ENCODE results near the gene TTL. TPM values are rescaled to one million over a fixed set of nuclear protein-coding genes. Genes with fewer than 3 reads are reported as not detected.
"Not testable (repeated sequence)": the region's sequence is repeated elsewhere in the genome, so short reads cannot be mapped to it uniquely, and the experiment has no call there.

TTL gene
- 26.6 and 27.3 TPM in 2 replicates for polyA plus RNA-seq (2011; rRNA removed)
- 35.7 and 37.5 TPM in 2 replicates for polyA minus RNA-seq (2011; rRNA and poly(A)+ RNA removed)

GRCh38 chr2:112481528-112482233 is at the start of gene TTL:
Gene TTL (plus strand): TSS chr2:112482156. CDS start chr2:112482345, 189 bp downstream.
- POLR2A ChIA-PET: no interaction called here

GRCh38 chr2:112432390-112432734 is 49.6 kb upstream of the TTL start:
- POLR2A ChIA-PET; H3K27ac ChIP-seq (ENCODE audit: low read depth, low read length); CTCF ChIA-PET; H3K4me3 ChIP-seq (ENCODE audit: low read depth, low read length); H3K9me3 ChIP-seq (ENCODE audit: control insufficient read depth, insufficient read depth, low read length); H3K27me3 ChIP-seq (ENCODE audit: control insufficient read depth, insufficient read depth, low read length); DNase-seq (ENCODE audit: low read depth, low spot score): not testable (repeated sequence)

More at GRCh38 chr2:112481528-112482233, at the start of gene TTL:
- DNase-seq (ENCODE audit: low read depth, low spot score): no peak
- H3K4me3 ChIP-seq (ENCODE audit: low read depth, low read length): peak within 1 kb of the TSS; percentile 88
- H3K27ac ChIP-seq (ENCODE audit: low read depth, low read length): peak within 1 kb of the TSS; percentile 77
- no peaks in the 10 kb centered on the region; the same call in 1 of the 2 replicates for H3K9me3 ChIP-seq (ENCODE audit: control insufficient read depth, insufficient read depth, low read length)
- no peaks in the 10 kb centered on the region for H3K27me3 ChIP-seq (ENCODE audit: control insufficient read depth, insufficient read depth, low read length)
- TF ChIP-seq, protein P1, sequence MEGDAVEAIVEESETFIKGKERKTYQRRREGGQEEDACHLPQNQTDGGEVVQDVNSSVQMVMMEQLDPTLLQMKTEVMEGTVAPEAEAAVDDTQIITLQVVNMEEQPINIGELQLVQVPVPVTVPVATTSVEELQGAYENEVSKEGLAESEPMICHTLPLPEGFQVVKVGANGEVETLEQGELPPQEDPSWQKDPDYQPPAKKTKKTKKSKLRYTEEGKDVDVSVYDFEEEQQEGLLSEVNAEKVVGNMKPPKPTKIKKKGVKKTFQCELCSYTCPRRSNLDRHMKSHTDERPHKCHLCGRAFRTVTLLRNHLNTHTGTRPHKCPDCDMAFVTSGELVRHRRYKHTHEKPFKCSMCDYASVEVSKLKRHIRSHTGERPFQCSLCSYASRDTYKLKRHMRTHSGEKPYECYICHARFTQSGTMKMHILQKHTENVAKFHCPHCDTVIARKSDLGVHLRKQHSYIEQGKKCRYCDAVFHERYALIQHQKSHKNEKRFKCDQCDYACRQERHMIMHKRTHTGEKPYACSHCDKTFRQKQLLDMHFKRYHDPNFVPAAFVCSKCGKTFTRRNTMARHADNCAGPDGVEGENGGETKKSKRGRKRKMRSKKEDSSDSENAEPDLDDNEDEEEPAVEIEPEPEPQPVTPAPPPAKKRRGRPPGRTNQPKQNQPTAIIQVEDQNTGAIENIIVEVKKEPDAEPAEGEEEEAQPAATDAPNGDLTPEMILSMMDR (IDR thresholded peaks at IDR 0.05; ENCODE audit: low read depth, low read length): no peak
- CTCF ChIA-PET: interaction anchor here (0.6 to 1.8 kb wide), 5 partner anchors 60 to 245 kb away, joined by 3 to 8 read pairs (median 4); no protein-coding TSS in a partner anchor

DNA sequence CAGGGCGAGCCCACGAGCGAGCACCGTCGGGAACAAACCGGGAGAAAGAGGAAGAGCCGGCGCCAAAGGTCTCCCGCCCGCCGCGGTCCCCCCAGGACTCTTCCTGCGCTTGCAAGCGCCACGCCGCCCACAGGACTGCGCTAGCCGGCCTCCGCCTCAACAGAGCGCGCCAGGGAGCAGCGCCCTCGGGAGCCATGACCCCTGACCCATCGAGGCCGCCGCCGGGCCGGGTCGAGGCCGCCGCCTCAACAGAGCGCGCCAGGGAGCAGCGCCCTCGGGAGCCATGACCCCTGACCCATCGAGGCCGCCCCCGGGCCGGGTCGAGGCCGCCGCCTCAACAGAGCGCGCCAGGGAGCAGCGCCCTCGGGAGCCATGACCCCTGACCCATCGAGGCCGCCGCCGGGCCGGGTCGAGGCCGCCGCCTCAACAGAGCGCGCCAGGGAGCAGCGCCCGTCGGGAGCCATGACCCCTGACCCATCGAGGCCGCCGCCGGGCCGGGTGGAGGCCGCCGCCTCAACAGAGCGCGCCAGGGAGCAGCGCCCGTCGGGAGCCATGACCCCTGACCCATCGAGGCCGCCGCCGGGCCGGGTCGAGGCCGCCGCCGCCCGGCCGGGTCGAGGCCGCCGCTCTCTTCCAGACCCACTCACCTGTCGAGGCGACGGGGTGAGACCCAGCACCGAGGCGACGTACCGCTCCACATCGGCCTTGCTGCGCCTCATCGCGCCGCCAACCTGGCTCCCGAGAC is 49.0 kb upstream of the TTL start:
- not testable (repeated sequence) for H3K27me3 ChIP-seq (ENCODE audit: control insufficient read depth, insufficient read depth, low read length); H3K9me3 ChIP-seq (ENCODE audit: control insufficient read depth, insufficient read depth, low read length); H3K27ac ChIP-seq (ENCODE audit: low read depth, low read length); DNase-seq (ENCODE audit: low read depth, low spot score)
- ChIA-PET CTCF (interaction anchor here (0.6 to 1.4 kb wide), 10 partner anchors 150 to 545 kb away, joined by 3 to 13 read pairs (median 4); no protein-coding TSS in a partner anchor), POLR2A (interaction anchor here (0.6 to 0.7 kb wide), 3 partner anchors 174 to 179 kb away, joined by 4 to 10 read pairs (median 6); partner anchors contain the start of gene ZC3H8)
- peak overlapping the region; percentile 27; the same call in 1 of the 2 replicates for H3K4me3 ChIP-seq (ENCODE audit: low read depth, low read length)

DNA sequence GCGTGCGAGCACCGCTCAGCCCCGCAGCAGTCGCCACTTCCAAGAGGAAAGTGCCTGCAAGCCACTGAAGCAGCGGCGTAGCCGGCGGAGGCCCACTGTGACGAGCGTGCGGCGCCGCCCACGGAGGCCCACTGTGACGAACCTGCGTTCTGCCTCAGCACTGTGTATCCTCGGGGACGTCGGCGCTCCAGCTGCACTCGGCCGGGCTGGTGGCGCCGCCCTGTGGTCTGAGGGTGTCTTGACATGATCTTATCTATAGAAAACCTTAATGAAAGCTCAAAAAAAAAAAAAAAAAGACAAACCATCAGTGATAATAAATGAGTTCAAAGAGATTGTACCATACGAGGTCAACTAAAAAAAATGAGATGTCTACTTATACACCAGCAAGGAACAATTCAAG is 48.5 kb upstream of the TTL start, which contains the start of gene RGPD8:
Gene RGPD8 (minus strand): TSS at position 166 of the 400 bp plus-strand sequence. CDS start 192 bp downstream, outside the sequence.
- peak; percentile 58 for DNase-seq (ENCODE audit: low read depth, low spot score)
- peak within 1 kb of the TSS; percentile 32 for H3K4me3 ChIP-seq (ENCODE audit: low read depth, low read length)
- TF ChIP-seq, protein P1 (IDR thresholded peaks at IDR 0.05; ENCODE audit: low read depth, low read length): peak; percentile 64
- not testable (repeated sequence) for H3K27me3 ChIP-seq (ENCODE audit: control insufficient read depth, insufficient read depth, low read length); H3K9me3 ChIP-seq (ENCODE audit: control insufficient read depth, insufficient read depth, low read length); H3K27ac ChIP-seq (ENCODE audit: low read depth, low read length)
- ChIA-PET CTCF (interaction anchor here (0.6 to 1.4 kb wide), 10 partner anchors 150 to 546 kb away, joined by 3 to 13 read pairs (median 4); no protein-coding TSS in a partner anchor), POLR2A (interaction anchor here (0.6 to 0.7 kb wide), 3 partner anchors 174 to 179 kb away, joined by 4 to 10 read pairs (median 6); partner anchors contain the start of gene ZC3H8)

DNA sequence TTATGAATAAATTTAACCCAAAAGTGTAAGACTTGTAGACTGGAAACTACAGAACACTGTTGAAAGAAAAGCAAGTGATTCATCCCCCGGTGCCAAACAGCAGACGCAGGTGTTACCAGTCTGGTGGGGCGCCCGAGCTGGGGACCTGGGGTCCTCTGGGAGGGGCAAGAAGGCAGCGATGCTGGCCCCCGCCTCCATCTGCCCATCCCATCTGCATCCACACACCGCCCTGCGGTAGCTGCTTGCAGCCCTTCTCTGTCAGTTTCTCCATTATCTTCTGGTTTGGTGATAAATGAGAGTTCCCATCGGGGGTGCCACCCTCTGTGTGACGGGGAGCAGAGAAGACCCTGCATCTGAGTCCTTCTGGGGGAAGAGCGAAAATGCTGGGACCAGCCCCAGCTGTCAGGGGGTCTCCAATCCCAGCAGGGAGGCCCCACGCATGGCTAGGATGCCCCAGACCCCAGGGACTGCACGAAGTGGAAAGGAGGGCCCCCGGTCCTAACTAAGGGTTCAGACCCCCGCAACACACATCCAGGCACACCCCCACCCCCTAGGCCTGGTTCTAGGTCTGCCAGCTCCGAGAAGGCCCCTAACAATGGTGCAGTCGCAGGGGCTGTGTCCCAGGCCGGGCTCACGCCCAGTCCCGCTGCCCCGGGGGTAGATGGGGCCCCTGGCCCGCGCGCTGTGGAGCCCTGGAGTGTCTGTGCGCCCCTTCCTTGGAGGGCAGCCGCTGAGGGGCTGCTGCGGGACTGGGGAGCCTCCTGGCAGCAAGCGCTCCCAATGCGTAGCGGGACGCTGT is 47.8 kb upstream of the TTL start:
- POLR2A ChIA-PET: no interaction called here
- no peak overlapping the region for H3K4me3 ChIP-seq (ENCODE audit: low read depth, low read length)
- DNase-seq (ENCODE audit: low read depth, low spot score): no peak
- no peak overlapping the region for H3K27ac ChIP-seq (ENCODE audit: low read depth, low read length)
- TF ChIP-seq, protein P1 (IDR thresholded peaks at IDR 0.05; ENCODE audit: low read depth, low read length): no peak
- CTCF ChIA-PET: interaction anchor here (0.6 to 1.4 kb wide), 5 partner anchors 83 to 547 kb away, joined by 4 to 13 read pairs (median 8); no protein-coding TSS in a partner anchor
- H3K9me3 ChIP-seq (ENCODE audit: control insufficient read depth, insufficient read depth, low read length): no peaks in the 10 kb centered on the region; the same call in 1 of the 2 replicates
- no peaks in the 10 kb centered on the region for H3K27me3 ChIP-seq (ENCODE audit: control insufficient read depth, insufficient read depth, low read length)

DNA sequence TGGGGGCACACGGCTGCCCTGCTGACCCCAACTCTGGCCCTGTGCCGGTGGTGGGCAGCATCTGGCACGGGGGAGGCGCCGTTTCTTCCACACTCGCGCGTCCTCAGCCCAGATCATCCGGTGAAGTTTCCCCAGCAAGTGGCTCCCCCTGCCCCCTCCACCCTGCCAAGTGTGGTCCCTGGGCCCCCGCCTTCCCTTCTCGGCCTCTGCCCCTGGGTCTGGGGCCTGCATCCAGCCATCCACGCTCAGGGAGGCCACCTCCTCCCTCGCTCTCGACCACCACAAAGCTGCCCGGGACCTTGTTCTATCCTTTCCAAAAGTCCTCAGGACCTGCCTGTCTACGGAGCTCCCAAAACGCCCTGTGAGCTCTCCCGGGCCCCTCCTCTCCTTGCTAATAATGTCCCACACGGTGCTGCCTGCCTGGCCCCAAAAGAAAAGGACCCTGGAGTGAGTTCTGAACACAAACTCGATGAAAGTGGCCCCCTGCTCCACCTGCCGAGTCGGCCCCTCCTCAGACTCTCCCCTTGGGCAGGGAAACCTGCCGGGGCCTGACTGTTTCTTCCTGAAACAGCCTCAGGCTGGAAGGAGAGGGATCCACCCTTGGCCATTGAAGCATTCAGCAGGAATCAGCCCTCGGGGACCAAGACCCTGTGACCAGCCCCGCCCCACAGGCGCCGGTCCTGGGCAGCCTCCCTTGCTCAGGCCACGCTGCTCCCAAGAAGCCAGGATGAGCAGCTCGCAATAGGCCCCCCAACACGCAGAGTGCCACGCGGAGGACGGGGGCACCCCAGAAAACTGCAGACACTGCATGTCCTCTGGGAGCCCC is 46.9 kb upstream of the TTL start:
- POLR2A ChIA-PET; DNase-seq (ENCODE audit: low read depth, low spot score); H3K27me3 ChIP-seq (ENCODE audit: control insufficient read depth, insufficient read depth, low read length); H3K4me3 ChIP-seq (ENCODE audit: low read depth, low read length); H3K9me3 ChIP-seq (ENCODE audit: control insufficient read depth, insufficient read depth, low read length); H3K27ac ChIP-seq (ENCODE audit: low read depth, low read length): not testable (repeated sequence)
- CTCF ChIA-PET: interaction anchor here (1.3 kb wide), 1 partner anchor 176 kb away, joined by 5 read pairs; no protein-coding TSS in a partner anchor

DNA sequence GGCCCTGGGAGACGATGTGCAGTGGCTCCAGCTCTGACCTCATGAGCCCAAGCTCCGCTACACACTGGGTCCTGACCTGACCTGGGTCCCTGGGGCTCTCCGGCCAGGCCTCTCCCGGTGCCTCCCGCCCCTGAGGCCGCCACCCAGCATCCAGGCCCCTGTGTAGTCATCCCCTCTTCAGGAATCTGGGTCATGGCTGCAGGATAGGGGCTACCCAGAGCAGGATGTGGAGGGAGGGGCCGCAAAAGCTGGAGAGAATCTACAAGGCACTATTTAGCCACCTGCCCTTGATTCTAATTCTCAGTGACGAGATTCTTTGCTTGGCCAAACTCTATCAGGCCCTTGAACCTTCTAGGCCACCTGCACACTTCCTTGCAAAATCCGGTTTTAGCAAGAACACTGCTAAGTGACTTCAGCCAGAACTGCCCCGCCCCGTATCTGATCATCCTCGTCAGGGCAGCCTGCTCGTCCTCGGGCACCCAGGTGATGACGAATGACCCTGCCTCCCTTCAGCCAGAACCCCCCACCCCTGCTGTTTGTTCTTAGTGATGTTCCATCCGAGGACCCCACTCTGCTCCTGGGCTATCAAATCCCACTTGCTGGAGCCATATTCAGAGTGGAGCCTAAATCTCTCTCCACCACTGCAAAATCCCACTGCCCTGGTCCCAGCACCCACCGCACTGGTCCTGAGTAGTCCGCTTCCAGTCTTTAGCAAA is 46.1 kb upstream of the TTL start:
- CTCF ChIA-PET: interaction anchor here (1.3 kb wide), 1 partner anchor 177 kb away, joined by 5 read pairs; no protein-coding TSS in a partner anchor
- not testable (repeated sequence) for H3K27me3 ChIP-seq (ENCODE audit: control insufficient read depth, insufficient read depth, low read length)

More for the DNA sequence above, 46.1 kb upstream of the TTL start:
- H3K9me3 ChIP-seq (ENCODE audit: control insufficient read depth, insufficient read depth, low read length); DNase-seq (ENCODE audit: low read depth, low spot score); POLR2A ChIA-PET; H3K4me3 ChIP-seq (ENCODE audit: low read depth, low read length); H3K27ac ChIP-seq (ENCODE audit: low read depth, low read length): not testable (repeated sequence)

All from AG04450 (cell line).